Activated CD8-positive, alpha-beta memory T cell treated with anti-CD3 and anti-CD28 coated beads for 4 hours (primary cell): Measurements from ENCODE around the gene SYPL2.
"Not testable (repeated sequence)": the region's sequence is repeated elsewhere in the genome, so short reads cannot be mapped to it uniquely, and the experiment has no call there.

Source experiments
- DNase-seq, 2 donors: peaks; one replicate each; pipeline ENCODE4 v3.0.0-alpha.2; 2020; ENCODE audit warnings: low read depth in 2 of 2

SYPL2 gene

DNA sequence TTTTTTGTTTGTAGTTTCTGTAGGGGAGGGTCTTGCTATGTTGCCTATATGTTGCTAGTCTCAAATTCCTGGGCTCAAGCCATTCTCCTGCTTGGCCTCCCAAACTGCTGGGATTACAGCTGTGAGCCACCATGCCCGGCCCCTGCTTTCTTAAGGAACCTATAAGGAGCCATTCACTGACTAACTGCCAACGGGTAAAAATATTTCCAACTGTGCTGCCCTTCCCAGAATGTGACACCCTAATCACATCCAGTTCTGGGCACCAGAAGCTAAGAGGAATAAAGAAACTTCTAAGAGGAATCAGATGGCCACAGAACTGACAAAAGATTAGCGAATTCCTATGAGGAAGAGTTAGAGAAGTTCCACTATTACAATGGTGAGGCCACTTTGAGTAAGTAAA lies 6.4 kb downstream of the SYPL2 start:
- DNase-seq, result no peak

DNA sequence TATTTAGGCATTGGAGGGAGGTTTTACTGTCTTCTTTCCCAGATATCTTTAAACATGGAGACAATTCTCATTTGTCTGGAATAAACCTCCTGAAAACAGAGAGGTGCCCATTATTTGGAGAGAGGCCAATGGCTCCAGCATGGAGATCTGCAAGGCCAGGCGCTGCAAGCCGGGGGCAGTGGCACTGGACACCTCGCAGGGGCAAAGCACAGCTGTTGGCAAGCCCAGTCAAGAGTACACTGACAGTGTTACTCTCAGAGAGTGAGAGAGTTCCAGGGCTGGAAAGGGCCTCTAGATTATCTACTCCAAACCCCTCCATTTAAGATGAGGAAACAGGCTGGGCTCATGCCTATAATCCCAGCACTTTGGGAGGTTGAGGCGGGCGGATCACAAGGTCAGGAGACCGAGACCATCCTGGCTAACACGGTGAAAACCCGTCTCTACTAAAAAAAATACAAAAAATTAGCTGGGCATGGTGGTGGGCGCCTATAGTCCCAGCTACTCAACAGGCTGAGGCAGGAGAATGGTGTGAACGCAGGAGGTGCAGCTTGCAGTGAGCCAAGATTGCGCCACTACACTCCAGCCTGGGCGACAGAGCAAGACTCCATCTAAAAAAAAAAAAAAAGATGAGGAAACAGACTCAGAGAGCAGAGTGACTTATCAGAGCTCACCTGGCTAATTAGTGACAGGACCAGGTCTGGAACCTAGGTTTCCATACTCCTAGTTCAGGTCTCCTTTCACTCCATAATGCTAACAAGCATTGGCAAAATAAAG lies 7.1 kb downstream of the SYPL2 start:
- not testable (repeated sequence) for DNase-seq

DNA sequence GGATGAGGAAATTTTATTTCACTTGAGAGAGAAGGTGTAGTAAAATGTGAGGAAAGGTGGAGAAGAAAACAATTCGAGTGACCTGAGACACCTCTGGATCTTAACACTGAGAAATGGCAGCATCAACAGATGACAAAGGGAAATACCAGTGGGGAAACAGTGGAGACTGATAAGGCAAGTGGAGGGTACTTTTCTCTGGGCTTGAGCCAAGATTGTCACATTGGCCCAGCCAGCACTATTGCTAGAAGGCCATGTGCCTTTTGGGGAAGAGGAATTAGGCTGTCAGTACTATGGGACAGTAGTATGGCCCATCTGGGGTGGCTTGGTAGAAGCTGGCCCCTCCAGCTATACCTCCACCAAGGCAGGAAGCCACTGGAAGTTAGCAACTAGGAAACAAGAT lies 8.4 kb downstream of the SYPL2 start:
- no peak for DNase-seq

DNA sequence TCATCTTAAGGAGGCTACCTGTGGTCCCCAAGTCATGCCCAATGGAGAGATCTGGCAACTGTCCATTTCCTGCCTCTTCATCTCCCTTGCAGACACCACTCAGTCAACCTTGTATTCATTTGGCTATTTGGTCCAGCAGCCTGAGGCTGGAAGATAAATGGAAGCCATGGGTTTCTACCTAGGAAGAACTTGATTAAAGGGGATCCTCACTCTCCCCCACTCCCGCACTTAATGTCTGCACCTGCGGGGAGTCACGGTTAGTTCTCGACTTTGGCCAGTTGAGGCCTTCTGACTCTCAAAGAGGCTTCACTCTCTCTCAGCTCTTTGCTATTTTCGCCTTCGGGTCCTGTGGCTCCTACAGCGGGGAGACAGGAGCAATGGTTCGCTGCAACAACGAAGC lies 8.9 kb downstream of the SYPL2 start:
- no peak for DNase-seq

DNA sequence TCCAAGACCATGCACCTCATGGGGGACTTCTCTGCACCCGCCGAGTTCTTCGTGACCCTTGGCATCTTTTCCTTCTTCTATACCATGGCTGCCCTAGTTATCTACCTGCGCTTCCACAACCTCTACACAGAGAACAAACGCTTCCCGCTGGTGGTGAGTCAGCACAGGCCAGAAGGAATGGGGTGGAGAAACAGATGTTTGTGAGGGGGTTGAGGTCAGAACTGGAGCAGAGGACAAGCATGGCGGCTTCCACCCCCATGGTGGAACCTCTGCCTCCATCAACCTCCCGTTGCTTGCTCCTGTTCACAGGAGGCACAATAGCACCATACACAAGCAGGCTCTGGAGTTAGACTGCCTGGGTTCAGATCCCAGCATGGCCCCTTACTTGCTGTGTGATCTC lies 10.5 kb downstream of the SYPL2 start:
- no peak for DNase-seq

DNA sequence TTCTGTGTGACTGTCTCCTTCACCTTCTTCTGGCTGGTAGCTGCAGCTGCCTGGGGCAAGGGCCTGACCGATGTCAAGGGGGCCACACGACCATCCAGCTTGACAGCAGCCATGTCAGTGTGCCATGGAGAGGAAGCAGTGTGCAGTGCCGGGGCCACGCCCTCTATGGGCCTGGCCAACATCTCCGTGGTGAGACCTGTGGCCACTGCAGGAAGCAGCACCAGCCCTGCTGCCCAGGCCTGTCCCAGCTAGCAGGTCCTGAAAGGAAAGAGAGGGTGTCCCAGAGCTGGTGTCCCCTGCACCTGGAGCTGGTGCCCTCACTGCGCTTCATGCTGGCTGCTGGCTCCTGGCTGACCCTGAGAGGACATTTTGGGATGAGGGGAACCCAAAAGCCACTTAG lies 11.5 kb downstream of the SYPL2 start:
- DNase-seq, result no peak

DNA sequence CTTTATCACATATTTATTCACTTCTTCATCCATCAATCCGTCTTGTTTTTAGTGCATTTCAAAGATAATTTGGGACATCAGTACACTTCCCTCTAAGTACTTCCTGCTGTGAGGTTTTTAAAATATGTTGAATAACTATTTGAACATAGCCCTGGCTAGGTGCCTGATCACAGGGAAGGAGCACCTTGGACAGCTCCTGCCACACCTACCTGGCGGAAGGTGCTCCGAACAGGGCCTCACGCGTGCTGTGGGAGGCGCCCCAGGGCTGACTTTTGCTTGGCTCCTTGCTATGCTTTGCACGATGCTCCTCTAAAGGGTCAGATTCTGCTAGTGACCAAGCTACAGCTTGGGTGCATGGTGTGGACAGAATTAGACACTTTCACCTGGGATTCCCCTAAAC lies 12.5 kb downstream of the SYPL2 start:
- no peak for DNase-seq

DNA sequence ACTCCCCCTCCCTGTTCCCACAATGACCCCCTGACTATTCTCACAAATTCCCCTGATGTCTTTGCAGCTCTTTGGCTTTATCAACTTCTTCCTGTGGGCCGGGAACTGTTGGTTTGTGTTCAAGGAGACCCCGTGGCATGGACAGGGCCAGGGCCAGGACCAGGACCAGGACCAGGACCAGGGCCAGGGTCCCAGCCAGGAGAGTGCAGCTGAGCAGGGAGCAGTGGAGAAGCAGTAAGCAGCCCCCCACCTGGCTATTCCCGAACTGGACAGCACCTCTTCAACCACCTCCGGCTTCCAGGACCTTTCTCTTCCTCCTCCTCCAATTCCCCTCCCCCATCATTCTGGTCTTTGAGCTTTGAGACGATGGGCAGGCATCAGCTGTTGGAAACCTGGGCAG lies 13.0 kb downstream of the SYPL2 start:
- DNase-seq, result no peak

DNA sequence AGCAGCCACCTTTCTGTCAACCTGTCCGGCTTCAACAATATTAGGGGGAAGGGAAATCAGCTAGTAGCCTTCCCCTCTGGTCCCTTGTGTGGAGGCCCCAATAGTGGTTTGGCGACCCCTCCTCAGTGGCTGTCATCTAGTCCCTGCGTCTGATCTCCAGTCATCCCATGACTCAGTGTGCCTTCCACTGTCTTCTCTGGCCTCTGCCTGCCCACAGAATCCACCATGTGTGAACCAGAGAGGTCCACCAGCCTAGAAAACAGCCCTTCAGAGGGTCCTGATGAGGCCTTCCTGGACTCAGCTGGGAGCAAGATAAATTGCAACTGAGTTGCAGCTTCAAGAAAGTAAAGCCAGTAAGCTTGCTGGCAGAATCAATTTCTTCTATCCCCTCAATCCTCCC lies 13.6 kb downstream of the SYPL2 start:
- DNase-seq, result no peak

DNA sequence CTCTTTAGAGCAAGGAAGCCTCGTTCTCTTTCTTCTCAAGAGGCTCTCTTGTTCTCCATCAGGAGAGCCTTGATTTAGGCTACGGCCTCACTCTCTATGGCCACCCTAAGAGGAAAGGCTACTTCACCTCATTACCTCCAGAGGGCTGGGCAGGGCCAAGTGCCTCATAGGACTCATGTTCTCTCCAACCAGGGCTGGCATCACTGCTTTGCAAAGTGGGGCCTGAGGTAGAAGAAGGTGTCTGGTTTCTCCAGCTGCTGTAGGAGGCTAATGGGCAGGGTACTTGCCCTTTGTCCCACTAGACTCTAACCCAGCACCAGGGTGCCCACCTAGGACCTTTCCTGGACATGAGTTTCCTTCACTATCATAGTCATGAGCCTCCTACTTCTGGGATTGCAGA lies 15.3 kb downstream of the SYPL2 start:
- no peak for DNase-seq

DNA sequence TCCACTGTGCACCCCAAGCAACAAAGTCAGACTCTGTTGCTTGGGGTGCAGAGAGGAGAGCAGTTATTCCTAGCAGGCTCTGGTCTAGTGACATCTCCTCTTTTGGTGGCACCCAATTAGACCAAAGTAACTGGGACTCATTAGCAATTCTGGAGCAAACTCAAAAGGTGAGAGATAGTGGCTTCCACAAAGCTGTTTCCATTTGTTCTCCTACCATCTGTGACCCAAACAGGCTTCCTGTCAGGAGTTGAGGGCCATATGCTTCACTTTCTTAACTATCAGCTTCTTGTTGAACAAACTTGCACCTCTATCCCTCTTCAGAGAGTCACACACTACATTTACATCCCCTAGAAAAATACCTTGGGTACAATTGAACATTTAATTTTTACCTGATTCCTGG lies 15.9 kb downstream of the SYPL2 start:
- DNase-seq, result no peak

DNA sequence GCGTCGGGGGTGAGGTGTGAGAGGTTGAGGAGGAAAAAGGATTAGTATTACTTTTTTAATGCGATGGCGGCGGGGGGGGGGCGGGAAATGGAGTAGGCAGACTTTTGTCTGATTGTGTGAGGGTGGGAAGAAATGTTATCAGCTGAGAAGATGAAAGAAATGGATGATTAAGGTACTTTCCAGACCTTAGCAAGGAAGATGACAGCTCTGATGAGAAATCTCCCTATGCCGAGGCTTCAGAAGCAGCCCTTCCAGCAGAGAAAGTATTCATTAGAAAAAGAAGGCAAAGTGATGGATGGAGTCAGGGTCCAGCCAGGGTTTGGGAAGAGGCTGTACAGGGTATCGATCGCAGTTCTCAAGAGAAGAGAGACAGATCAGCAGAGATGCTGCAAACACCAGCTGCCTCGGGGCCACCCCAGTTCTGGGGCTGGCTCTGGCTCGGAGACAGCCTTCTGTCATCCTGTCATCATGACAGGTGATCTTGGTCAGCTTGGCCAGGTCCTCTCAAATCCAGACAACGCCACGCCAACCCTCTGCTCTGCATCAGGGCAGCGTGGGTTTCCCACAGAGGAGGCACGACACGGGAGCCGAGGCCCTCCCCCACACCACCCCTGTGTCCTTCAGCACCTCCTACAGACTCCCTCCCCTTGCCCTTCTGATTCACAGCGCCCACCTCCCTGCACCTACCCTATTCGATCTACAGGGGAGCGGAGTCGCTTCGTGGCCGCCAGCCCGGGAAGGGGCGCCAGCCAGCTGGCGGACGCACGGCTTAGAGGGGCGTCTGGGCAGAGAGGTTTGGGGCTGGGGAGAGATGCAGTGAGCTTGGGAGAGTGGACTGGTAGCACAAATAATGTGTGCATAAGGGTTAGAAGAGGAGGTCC lies 16.7 kb downstream of the SYPL2 start:
- no peak for DNase-seq

DNA sequence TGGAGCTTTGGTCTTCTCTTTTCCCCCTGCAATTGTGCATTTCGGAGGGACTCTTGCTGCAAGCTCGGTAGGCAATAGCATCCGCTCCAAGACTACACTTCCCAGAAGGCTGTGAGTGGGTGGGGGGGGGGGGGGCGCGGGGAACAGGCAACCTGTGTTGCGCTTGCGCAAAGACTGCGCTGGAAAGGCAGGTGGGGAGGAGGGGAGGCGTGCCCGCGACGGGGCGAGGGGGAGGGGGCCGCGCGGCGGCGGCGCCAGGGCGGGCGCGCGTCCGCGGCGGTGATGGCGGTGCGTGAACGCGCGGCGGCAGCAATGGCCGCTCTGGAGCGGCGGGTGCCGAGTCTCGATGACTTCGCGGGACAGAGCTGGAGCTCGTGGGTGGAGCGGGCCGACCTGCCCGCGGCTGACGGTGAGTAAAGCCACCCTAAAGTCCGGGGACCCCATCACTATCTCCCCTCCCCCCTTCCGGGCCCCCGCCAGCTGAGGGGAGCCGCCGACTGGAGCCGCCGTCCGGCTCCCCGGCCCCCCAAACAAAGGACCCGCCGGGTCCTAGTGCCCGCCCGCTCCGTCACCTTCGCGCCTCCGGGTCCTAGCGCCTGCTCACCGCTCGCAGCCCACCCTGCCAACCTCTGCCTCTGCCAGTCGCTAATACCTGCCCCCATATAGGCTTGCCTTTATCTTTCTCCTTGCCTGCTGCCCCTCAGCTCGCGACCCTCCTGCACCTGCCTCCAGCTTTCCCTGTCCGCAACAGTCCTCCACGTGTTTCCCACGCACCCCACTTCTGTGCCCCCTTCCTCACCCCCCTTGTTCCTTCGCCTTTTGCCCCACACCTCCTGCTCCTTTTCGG lies 17.5 kb downstream of the SYPL2 start, which contains the start of gene ATXN7L2:
Gene ATXN7L2 (plus strand): TSS at position 234 of the 847 bp plus-strand sequence. CDS start 49 bp downstream, at position 283.
- DNase-seq, result peak; percentile 82 to 85

DNA sequence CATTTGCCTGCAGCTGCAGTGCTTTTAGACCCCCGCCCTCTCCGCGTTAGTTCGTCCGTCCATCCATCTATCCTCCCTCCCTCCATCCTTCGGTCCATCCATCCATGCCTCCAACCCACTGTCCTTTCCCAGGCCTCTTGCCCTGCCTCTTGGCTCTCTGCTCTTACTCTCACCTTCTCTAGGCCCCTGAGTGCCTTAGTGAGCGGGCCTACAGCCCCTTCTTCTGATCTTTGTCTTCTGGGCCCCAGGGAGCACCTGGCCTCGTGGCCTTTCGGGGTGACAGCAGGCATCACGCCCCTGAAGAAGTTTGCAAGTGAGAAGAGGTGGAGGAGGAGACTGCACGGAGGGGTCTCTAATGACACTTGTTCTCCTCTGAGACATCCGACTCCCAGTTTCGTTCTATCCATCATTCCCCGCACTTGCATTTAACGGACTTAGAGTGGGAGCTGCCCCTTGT lies 18.2 kb downstream of the SYPL2 start:
- DNase-seq, result no peak

DNA sequence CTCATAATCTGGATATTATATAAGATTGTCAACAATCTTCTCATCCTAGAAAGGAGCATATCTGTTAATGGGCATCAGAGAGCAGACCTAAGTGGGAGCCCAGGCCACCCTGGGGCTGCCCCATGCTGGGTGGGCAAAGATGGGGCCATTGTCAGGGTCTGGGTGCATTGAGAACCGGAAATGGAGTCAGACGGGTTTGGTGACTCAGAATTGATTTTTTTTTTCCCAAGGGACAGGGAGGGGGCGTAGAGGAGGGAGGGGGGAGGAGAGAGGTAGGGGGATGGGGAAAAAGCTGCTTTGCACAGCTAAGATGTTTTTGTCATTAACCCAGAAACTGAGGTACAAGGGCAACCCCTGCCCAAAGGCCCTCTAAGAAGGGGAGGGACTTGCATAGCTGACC lies 18.7 kb downstream of the SYPL2 start:
- no peak for DNase-seq

DNA sequence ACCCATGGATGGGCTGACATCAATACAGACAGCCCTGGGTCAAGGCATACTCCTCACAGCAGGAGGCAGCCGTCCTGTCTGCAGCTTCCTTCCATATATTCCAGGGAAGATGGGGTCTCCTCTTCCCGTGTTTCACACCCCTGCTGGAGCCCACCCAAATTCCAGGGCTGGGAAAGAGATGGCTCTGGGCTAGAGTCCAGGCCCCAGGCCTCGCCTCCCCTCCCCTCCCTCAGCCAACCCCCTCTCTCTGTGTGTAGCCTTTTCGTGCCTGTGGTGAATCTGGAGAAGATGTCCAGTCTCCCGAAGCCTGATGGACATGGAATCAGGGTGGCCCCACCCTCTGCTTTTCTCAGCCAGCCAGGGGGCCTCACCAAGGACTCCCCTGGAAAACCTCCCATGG lies 20.9 kb downstream of the SYPL2 start:
- DNase-seq, result no peak

DNA sequence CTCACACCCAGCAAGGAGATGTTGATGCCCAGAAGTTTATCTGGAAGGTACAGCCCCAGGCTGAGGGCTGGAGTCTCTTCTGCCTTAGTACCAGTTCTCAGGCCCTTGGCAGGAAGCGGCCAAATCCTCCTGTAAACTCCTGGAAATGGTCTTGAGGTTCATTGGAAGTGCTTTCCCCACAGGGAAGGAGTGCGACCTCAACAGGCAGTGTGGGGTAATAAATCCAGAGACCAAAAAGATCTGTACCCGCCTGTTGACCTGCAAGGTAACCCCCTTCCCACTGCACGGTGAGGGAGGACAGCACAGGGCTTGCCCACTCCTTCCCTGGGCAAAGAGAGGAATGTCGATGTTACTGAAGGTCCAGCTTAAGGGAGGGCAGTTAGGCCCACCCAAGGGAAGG lies 21.9 kb downstream of the SYPL2 start:
- no peak for DNase-seq

DNA sequence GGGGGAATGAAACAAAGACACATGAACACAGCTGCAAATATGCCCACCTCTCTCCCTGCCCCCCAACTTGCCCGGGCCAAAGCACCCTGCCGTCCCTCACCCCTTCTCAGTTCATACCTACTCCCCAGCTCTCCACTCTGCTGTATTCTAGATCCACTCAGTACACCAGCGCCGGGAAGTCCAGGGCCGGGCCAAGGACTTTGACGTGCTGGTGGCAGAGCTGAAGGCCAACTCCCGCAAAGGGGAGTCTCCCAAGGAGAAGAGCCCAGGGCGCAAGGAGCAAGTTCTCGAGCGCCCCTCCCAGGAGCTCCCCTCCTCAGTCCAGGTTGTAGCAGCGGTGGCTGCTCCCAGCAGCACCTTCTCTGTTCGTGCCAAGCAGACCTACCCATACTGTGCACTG lies 22.4 kb downstream of the SYPL2 start:
- no peak for DNase-seq

DNA sequence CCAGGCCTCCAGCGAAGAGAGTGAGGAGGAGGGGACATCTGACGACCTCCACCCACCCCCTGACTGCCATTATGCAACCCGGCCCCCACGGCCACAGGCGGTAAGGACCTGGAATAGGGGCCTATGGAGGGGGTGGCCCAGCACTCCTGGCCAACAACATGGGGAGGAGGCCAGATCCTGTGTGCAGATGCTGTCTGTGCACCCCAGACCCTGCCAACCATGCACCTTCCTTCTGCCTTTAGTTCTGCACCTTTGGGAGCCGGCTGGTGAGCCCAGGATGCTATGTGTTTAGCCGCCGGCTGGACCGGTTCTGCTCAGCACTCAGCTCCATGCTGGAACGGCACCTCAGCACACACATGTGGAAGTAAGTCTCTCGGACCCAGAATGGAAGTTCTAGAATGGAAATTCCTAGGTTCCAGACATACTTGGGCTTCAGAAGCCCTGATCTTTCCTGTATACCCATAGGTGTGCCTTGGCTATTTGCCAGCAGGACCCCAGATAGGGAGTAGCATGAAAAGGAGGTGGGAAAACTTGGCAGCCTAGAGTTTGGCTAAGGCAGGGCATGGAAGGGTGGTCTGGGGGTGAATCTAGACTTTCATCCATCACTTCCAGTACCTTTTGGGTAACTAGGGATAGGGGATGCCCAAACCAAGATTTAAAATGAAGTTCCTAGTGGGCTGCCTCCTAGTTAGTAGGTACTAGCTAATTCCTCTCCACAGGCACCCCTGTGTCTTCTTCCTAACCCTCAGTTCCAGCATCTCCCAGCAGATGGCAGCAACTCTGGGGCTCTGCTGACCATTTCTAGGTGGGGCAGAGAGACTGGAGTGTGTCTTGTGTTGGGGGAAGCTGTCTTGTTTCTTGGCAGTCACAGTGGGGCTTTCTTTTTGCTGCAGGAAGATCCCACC lies 23.9 kb downstream of the SYPL2 start:
- DNase-seq, result peak; percentile 49 to 52

DNA sequence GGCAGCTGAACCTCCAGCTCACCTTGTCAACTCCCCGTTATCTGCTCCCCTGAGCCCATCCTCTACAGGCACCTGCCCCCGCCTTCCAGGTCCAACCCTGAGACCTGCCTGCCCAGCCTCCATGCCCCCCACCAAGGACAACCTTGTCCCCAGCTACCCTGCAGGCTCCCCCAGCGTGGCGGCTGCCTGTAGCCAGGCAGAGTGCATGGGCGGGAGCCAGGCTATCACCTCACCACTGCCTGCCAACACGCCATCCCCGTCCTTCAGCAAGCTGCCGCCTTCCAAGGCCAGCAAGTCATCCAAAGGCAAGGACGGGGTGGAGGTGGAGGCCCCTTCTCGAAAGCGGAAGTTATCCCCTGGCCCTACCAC lies 24.6 kb downstream of the SYPL2 start:
- no peak for DNase-seq

DNA sequence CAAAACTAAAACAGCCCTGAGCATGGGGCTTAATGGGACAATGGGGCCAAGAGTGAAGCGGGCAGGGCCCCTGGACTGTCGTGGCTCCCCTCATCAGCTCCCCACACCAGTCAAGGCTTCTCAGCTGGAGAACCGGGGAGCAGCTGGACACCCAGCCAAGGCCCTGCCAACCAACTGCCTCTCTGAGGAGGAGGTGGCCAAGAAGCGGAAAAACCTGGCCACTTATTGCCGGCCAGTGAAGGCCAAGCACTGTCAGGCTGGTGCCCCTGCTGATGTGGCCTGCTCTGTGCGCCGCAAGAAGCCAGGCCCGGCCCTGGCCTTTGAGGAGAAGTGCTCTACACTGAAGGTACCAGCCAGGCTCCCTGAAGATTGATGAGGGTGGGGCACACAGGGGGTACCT lies 25.0 kb downstream of the SYPL2 start:
- no peak for DNase-seq
